Right renal cortex interstitium (tissue), 3 donors: ENCODE results near the gene FAM131C. TPM values are rescaled to one million over a fixed set of nuclear protein-coding genes. Genes with fewer than 3 reads are reported as not detected.

Source experiments
- DNase-seq, 3 donors: peaks; one replicate each; pipeline ENCODE4 v3.0.0-alpha.2; 2013; ENCODE audit warnings: low read depth in 3 of 3, low spot score in 2 of 3
- polyA plus RNA-seq, 3 donors: library from polyadenylated mRNA; unstranded; fragments of 120-200 nt; gene quantifications; one replicate each; pipeline ENCODE4 v1.2.1, GENCODE V29; 2013; ENCODE audit not compliant: insufficient read length in 3 of 3

The FAM131C gene
- polyA plus RNA-seq, 3 donors, result 1.0 to 1.6 (median 1.3) TPM

DNA sequence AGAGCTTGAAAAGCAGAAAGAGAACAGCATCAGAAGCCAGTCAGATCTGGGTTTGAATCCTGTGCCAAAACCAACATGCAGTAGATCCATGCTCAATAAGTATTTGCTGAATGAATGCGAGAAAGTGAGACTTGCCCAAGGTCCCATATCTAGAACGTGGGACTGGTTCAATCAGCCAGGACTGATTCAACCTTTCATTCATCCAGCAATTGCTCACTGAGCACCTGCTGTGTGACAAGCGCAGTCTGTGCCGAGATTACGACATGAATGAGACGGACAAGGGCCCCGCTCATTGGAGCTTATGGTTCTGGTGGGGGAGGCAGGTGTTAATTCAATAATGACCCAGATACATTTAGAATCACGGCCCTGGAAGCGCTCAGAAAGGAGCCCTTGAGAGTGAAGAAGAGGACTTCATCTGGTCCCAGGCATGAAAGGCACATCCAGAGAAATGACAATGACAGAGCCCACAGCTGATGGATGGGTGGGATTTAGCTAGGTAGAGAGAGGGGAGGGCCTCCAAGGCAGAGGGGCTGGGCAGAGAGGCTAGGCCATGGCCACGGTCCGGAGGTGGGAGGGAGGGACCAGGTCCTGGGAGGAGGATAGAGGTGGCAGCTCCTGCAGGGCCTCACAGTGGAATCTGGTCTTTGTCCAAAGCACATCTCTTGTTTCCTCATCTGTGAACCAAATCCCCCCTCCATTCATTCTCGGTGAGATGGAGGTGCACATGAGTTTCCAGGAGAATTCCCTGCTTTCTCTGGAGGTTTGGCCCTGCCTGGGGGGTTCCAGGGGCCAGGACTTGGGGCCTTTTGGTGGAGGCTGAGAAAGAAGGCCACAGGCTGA is 4.2 kb upstream of the FAM131C start:
- no peak for DNase-seq

DNA sequence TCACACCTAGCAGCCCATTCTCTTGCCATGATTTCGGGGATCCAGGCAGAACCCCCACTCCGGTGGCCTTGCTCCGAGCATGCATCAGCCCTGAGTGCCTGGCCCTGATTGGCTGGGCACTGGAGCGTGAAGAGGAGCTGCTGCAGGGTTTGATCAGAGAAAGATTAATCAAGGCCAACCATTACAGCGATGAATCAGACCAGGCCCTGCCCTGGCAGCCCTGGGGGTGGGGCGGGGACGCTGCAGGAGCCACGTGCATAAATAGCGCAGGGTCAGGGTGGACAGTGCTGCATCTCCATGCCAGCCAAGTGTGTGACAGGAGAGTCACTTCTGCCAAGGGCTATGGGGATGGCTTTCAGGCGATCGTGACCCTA is 3.4 kb upstream of the FAM131C start:
- no peak for DNase-seq

DNA sequence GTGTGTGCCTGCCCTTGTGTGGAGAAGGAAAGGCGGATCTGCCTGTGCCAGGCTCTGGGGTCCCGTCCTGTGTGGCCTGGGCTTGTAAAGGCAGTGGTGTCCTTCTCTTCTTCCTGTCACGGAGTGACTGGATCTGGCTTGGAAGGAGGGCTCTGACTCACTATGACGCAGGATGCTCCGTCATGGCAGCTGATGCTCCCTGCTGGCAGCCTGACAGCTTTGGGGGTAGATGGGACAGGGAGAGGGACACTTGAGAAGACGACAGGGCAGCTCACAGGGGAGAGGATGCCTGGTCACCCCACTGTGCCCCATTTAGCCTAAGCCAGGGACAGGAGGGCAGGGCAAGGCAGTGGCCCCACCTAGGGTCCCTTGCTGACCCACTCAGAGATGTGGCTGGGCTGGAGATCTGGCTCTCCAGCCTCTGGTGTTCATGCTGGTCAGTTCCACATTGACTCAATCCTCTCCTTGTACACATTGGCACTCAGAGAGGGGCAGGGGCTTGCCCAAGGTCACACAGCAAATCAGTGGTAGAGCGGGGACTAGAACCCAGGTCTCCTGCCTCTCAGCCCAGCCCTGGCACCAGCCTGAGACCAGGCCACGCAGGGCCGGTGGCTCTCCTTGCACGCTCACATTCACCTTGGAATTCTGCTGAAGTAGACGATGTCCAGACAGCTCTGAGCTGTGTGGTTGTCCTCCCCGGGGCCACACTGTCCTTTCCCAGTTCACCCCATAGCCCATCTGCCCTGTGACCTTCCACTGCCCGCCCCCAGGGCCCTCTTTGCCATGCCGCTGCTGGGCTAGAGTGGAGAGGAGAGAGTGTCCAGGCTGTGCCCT is 2.8 kb upstream of the FAM131C start:
- DNase-seq, result no peak

DNA sequence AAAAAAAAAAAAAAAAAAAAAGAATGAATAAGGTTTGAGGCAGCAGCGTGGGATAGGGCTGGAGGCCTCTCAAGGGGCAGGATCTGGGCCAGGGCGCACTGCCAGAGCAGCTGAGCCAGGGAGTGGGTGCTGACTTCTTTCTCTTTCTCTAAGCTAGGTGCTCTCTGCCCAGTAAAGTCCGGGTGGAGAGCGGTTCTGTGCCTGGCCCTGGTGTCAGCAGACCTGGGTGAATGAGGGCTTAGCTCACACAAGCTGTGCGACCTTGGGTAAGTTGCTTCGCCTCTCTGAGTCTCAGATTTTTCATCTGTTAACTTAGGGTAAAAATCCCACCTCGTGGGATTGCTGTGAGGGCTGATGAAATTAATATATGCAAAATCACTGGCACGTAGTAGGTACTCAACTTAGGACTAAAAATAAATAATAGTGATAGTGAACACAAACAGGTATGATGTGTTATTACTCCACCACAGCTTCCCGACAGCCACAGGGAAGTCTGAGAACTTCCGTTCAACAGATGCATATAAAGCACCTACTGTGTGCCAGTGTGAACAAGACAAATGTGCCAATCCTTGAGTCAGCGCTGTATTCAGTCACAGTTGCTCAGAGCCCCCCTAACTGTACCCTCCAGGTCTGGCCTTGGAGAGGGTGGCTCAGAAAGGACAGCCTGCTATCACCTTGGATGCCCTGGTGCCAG is 2.0 kb upstream of the FAM131C start:
- DNase-seq, result no peak

DNA sequence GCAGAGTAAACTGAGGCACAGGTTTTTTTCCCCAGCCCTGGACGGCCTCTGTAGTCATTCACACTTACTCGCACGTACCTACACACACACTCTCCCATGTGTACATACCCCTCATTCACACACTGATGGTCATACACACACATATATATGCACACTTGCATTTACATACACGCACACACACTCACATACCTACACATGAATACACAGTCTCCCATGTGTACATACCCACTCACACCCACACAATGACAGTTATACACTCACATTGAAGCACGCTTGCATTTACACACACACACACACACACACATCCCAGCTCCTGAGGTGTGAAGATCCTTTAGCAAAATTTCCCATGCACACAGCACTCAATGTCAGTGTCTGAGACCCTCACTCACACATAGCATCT is 766 bp upstream of the FAM131C start:
- DNase-seq, result no peak

DNA sequence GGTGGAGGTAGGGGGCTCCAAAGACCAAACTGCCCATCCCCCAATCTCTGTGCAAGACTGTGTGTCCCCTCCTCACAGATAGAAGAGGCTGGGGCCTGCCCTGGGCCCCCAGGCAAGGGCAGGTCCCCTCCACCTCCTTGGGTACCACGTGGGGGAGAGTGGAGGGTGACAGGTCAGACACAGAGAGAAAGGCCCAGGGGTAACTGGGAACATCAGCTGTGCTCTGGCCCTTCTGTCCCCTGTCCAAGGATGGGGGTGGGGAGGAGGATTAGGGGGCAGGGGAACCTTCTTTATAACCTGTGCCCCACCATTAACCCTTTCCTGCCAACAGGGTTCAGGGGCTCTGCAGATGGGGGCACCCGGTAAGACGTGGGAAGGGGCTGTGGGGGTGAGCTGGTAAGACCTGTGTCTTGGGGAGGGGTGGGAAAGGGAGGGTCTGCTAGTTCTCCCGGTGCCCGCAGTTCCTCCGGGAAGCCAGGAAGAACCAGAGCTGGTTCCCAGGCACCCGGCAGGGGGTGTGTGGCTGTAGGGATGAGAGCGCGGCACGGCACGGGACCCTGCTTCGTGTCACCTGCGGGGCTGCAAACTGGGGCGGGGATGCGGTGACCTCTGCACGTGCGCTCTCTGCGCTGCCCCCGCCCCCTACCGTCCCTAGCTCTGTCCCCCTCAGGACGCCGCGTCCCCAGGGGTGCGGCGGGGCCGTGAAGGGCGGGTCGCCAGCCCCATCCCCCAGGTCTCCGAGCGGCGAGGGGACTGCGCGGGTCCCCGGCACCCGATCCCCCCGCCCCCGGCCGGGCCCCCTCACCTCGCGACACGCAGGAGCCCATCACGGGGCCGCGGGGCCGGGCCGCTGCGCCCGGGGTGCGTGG is 601 bp downstream of the FAM131C start:
- no peak for DNase-seq

DNA sequence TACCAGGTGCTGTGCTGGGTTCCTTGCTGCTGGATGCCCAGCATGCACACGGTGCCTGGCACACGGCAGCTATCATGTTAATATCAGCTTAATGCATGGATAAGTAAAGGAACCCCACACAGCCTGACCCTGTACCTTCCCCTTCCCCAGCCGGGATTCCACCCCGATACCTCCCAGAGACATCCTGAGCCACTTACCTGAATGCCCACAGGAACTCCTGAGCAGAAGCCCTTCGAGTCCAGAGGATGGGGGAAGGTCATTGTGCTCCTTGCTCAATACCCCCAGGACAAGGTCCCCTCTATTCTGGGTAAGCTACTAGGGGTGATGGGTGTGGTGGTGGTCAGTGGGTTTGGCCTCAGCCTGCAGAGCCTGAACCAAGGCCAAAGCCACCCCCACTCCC is 1.4 kb downstream of the FAM131C start:
- no peak for DNase-seq

DNA sequence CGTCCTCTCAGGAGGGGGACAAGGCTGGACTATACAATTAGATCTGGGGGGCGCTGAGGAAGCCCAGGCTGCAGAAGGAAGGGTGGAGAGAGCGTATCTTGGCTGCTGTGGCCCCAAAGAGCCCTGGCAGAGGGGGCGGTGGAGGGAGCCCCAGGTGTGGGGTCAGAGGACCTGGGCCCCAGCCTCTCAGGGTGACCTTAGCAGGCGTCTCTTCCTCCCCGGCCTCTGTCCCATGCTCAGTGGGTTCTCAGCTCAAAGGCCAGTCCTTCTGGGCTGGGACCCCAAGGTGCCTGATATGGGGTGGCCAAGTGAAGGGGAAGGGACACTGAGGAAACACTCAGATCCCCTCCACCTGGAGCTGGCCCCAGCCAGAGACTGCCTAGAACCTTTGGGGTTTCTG is 1.8 kb downstream of the FAM131C start:
- no peak for DNase-seq

DNA sequence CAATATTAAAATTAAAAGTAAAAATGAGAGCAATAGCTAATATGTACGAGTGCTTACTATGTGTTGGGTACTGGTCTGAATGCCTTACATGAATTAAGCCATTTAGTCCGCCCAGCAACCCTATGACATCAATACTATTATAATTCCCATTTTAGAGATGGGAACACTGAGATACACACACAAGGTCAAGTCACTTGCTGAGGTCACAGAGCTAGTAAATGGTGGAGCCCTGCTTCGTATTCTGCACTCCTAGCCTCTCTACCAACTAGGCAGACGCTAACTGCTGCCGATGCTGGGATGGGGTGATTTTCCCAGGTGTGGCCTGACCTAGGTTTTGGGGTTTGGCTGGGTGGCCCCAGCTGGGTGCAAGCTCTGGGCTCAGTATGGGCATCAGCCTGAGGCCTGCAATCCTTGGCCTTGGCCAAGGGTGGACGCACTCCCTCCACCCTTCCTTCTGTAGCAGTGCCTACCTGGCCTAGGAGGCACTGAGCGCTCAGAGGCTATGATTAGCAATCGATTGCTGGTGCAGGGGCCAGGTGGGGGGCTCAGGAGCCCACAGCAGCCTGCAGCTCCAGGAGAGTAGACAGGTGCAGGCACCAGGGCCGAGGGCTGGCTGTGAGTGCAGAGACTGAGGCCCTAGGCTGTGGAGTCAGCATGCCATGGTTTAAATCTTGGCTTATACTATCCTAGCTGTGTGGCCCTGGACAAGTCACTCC is 2.7 kb downstream of the FAM131C start:
- no peak for DNase-seq

DNA sequence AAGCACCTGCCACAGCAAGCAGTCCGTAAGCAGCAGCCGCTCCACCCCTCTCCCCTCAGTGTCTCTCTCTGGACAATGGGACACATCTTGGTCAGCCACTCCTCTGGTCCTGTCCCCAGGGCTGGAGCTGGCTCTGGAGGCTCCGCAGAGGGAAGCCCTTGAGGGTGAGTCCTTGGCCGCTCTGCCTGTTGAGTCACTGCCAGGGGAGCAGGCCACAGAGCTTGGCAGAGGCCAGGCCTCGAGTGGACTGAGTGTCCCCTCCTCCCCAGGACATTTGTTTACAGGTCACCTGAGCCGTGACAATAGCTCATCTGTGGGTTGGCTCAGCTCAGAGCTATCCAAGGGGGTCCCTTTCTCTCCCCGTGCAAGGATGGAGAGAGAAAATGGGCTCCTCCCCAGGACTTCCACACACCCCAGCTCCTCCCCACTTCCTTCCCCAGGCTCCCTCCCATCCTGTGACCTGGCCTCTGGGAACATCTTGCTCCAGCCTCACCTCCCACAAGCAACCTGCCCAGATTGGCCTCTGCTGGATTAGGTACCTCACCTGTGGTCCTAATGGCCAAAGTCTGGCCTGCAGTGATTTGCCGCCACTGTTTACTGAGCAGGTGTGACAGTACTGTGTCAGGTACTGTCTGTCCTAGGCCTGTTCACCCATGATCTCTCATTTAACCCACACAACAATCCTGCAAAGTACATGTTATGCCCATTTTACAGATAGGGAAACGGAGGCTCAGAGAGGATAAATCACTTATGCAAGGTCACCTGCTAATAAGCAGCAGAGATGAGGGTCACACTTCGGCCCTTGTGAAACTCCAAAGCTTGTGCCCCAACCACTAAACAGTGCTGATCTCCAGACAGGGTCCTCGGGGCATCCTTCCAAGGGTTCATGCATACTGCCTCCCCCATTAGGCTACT is 4.8 kb downstream of the FAM131C start:
- no peak for DNase-seq

DNA sequence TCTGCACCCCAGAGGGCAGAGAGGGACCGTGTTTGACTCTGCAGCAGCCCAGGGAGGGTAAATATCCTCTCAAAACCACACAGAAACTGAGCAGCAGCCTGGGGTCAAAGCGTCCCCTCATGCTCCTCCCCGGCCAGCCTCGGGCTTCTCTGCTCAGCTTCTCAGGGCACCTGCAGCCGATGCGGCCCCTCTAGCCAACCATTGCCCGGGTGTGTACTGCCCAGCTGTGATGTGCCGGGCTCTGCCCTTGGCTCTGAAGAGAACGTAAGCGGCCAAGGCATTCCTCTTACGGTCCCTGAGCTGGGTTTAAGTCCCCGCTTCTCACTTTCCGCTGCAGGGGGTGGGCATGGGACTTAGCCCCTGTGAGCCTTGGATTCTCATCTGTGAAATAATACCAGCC is 5.5 kb downstream of the FAM131C start:
- no peak for DNase-seq

DNA sequence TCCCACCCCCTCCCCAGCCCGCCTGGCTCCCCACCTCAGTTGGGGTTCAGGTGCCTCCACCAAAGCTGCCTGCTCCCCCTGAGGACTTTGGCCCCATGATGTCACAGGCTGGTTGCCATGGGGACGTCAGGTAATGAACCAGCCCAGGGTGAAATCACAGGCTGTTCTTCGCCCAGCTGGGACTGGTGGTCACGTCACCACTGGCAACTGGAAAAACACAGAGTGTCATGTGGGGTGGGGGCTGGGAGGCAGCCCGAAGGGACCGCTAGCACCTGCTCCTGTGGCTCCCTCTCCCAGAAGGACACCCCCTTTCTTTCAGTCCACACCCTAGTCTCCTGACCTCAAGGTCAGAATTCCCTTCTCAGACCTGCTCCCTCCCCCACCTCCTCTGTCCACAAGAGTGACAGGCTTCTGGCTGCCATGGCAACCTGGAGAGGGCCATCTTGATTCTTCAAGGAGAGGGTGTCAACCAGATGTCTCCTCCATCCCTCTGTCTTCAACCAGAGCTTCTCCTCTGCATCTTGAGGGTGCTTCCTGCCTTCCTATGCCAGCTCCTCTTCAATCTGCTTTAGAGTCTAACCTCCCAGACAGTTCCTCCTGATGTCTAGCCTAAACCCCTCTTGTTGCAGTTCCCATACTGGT is 6.2 kb downstream of the FAM131C start:
- DNase-seq, result peak in 1 of 3 donors; percentile 49

DNA sequence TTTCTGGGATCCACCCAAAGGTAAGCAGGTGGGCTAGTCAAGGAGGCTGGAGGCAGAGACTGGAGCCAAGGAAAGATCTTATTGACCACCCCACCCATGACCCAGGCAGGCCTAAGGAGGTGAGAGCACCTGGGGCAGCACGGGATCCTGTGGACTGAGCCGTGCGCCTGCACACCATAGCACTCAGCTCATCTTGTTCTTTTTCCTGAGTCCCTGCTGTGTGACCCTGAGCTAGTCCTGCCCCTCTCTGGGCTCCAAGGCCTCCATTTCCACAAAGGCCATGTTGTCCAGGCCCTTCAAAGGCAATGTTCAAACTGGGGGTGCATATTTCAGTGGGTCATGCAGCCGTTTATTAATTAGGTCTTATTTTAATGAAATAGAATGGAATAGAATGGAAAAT is 7.2 kb downstream of the FAM131C start:
- DNase-seq, result no peak

DNA sequence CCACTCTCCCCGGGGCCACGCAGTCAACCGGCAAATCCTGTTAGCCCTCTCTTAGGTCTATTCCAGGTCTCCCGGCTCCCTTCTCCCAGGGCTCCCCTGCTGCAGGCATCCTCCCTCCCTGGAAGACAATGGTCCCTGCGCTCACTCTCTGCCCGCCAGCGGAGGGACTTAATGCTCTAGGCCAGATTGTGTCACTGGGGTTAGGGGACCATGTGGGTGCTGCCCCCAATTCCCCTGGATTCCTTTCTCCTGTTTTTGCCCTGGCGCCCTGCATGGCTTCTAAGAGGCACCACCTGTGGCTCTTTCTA is 8.2 kb downstream of the FAM131C start:
- no peak for DNase-seq

DNA sequence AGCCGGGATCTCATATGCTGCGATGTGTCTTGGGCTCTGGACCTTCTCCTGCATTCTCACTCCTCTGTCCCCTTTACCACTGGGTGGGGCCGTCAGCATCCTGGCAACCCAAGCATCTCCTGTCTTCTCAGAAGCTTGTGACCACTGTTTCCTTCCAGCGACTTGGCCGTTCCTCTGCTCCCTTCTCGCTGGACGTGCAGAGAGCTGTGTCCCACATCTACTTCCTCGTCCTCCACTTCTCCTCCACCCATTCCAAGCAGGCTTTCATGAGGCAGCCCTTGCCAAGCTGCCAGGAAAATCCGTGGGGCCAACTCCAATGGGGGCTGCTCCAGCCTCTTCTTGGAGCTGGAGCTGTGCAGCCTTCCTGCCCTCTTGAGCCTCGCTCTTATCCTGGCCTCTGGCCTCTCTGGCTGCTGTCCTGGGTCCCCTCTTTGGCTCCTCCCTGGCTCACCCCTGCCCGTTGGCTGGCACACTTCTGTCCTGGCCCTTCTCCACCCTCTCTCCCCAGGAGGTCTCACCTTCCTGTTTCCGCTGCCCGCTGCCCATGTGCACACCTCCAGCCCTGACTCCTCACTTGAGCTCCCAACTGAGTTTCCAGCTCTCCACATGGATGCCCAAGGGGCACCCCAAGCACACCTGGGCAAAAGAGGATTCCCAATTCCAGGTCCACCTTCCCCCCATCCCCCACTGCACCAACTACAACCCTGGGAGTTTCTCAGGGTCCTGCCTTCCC is 8.7 kb downstream of the FAM131C start:
- no peak for DNase-seq

DNA sequence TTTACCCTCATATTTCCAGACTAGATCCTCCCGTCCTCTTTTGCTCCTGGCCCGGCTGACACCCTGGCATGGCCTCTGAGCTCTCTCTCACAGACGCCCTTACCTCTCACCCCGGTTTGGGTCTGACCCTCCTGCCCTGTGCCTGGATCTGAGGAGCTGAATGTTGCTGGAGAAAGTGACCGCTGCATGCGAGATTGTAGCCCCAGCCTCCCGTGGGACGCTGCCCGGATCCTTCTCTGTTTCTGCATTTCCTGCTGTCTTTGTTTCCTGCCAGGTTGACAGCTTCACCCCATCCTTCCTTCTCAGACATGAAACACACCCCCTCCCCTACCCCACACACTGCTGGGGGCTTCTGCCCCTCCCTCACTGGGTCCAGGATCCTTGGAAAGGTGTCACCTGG is 9.5 kb downstream of the FAM131C start:
- no peak for DNase-seq

DNA sequence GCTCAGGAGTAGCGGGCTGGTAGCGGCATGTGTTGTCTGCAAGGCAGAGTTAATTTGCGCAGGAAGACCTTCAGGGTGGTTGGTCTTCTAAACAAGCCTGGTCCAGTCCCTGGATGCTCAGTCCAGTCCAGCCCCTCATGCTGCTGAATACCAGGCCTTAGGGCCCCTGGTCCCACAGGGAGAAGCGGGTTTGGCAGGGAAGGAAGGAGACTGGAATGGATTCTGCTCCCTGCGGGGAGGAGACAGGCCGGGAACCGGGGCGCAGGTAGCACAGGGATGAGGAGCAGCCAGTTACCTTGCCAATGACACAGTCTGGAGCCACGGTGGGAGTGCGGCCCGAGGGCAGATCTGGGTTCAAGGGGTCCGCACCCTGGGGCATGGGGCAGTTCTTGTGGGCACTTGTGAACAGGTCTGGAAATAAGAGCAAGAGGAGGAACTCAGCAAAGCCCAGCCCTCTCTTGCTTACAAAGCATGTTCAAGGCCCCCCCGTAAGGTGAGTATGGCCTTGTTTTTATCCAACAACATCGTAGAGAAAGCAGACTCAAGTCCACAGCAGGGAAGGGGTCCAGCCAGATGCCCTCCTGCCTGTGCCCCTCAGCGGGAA is 10.1 kb downstream of the FAM131C start:
- no peak for DNase-seq
